ENCODE measurements around the gene OSER1. TPM values are rescaled to one million over a fixed set of nuclear protein-coding genes. Genes with fewer than 3 reads are reported as not detected.

OSER1 gene
- total RNA-seq, 1 donor from 2014 or later: 31.3 TPM

GRCh38 chr20:44154521-44155001 lies 56.0 kb downstream of the OSER1 start:
- peaks cover 10 to 16% (median 10%) of the 10 kb centered on the region in 3 donors for H3K36me3 ChIP-seq (ENCODE audit: control insufficient read depth in 3 of 3, insufficient read depth in 3 of 3, low read length in 3 of 3)
- H3K4me1 ChIP-seq (ENCODE audit: control insufficient read depth in 3 of 3, insufficient read depth in 3 of 3, low read length in 3 of 3): peaks cover 67 to 78% (median 75%) of the 10 kb centered on the region in 3 donors
- no peaks in the 10 kb centered on the region for H3K9me3 ChIP-seq (ENCODE audit: control insufficient read depth in 3 of 3, low read length in 3 of 3)
- H3K9ac ChIP-seq (ENCODE audit: low read depth in 1 of 3, low read length in 3 of 3): peak overlapping the region in 2 of 3 donors; percentile 23 to 33
- peak overlapping the region; percentile 87 for H3K27ac ChIP-seq (ENCODE audit: low read depth, low read length)
- peak overlapping the region in 2 of 3 donors; percentile 19 to 41 for H3K4me3 ChIP-seq (ENCODE audit: low read length in 3 of 3)
- H3K27me3 ChIP-seq (ENCODE audit: control insufficient read depth in 3 of 3, insufficient read depth in 3 of 3, low read length in 3 of 3): no peaks in the 10 kb centered on the region

- peaks cover 2 to 11% (median 4%) of the 10 kb centered on the region in 3 donors for H3K36me3 ChIP-seq (ENCODE audit: control insufficient read depth in 3 of 3, insufficient read depth in 3 of 3, low read length in 3 of 3)
- H3K9me3 ChIP-seq (ENCODE audit: control insufficient read depth in 3 of 3, low read length in 3 of 3): no peaks in the 10 kb centered on the region
- H3K4me1 ChIP-seq (ENCODE audit: control insufficient read depth in 3 of 3, insufficient read depth in 3 of 3, low read length in 3 of 3): peaks cover 66 to 75% (median 74%) of the 10 kb centered on the region in 3 donors
- peak overlapping the region; percentile 3 to 58 (median 36) for H3K9ac ChIP-seq (ENCODE audit: low read depth in 1 of 3, low read length in 3 of 3)
- no peak overlapping the region for H3K4me3 ChIP-seq (ENCODE audit: low read length in 3 of 3)
- H3K27ac ChIP-seq (ENCODE audit: low read depth, low read length): peak overlapping the region; percentile 87
- no peaks in the 10 kb centered on the region for H3K27me3 ChIP-seq (ENCODE audit: control insufficient read depth in 3 of 3, insufficient read depth in 3 of 3, low read length in 3 of 3)
These were observed 56.9 kb downstream of the OSER1 start for GRCh38 chr20:44153636-44154043.

GRCh38 chr20:44151621-44152416 lies 58.8 kb downstream of the OSER1 start:
- Histone ChIP-seq H3K4me1 (ENCODE audit: control insufficient read depth in 3 of 3, insufficient read depth in 3 of 3, low read length in 3 of 3) (peaks cover 61 to 73% (median 71%) of the 10 kb centered on the region in 3 donors), H3K9me3 (ENCODE audit: control insufficient read depth in 3 of 3, low read length in 3 of 3) (no peaks in the 10 kb centered on the region), H3K27me3 (ENCODE audit: control insufficient read depth in 3 of 3, insufficient read depth in 3 of 3, low read length in 3 of 3) (no peaks in the 10 kb centered on the region), H3K36me3 (ENCODE audit: control insufficient read depth in 3 of 3, insufficient read depth in 3 of 3, low read length in 3 of 3) (peaks cover 2 to 10% (median 2%) of the 10 kb centered on the region in 3 donors), H3K27ac (ENCODE audit: low read depth, low read length) (peak overlapping the region; percentile 87), H3K9ac (ENCODE audit: low read depth in 1 of 3, low read length in 3 of 3) (peak overlapping the region; percentile 57 to 69 (median 64)), H3K4me3 (ENCODE audit: low read length in 3 of 3) (no peak overlapping the region)

GRCh38 chr20:44146272-44146671 lies 64.3 kb downstream of the OSER1 start:
- Histone ChIP-seq H3K4me3 (ENCODE audit: low read length in 3 of 3) (no peak overlapping the region), H3K9ac (ENCODE audit: low read depth in 1 of 3, low read length in 3 of 3) (peak overlapping the region in 2 of 3 donors; percentile 33 to 36), H3K27ac (ENCODE audit: low read depth, low read length) (peak overlapping the region; percentile 89), H3K27me3 (ENCODE audit: control insufficient read depth in 3 of 3, insufficient read depth in 3 of 3, low read length in 3 of 3) (no peaks in the 10 kb centered on the region), H3K36me3 (ENCODE audit: control insufficient read depth in 3 of 3, insufficient read depth in 3 of 3, low read length in 3 of 3) (peaks cover 0 to 5% (median 0%) of the 10 kb centered on the region in 3 donors), H3K4me1 (ENCODE audit: control insufficient read depth in 3 of 3, insufficient read depth in 3 of 3, low read length in 3 of 3) (peaks cover 66 to 83% (median 77%) of the 10 kb centered on the region in 3 donors), H3K9me3 (ENCODE audit: control insufficient read depth in 3 of 3, low read length in 3 of 3) (no peaks in the 10 kb centered on the region)

Other genes starting within 250 kb of the OSER1 start
- gene JPH2, start 23.6 kb downstream of the OSER1 start, total RNA-seq: 85.1 TPM
- gene GDAP1L1, start 36.5 kb upstream of the OSER1 start, total RNA-seq: not detected
- gene FITM2, start 100.4 kb upstream of the OSER1 start, total RNA-seq: 9.9 TPM
- gene R3HDML, start 126.3 kb upstream of the OSER1 start, total RNA-seq: not detected
- gene HNF4A, start 144.9 kb upstream of the OSER1 start, total RNA-seq: not detected

Data from skeletal muscle tissue (tissue), 4 donors.